GM19099 (cell line): ENCODE data around the gene CLIP3.

Experiments used
- POLR2A ChIP-seq: IDR thresholded peaks from 3 replicates; pipeline ENCODE4 v1.6.1; 2011; ENCODE audit warnings: low read depth; ENCODE audit not compliant: insufficient read length; ENCODE audit errors: extremely low read depth

CLIP3 gene, protein sequence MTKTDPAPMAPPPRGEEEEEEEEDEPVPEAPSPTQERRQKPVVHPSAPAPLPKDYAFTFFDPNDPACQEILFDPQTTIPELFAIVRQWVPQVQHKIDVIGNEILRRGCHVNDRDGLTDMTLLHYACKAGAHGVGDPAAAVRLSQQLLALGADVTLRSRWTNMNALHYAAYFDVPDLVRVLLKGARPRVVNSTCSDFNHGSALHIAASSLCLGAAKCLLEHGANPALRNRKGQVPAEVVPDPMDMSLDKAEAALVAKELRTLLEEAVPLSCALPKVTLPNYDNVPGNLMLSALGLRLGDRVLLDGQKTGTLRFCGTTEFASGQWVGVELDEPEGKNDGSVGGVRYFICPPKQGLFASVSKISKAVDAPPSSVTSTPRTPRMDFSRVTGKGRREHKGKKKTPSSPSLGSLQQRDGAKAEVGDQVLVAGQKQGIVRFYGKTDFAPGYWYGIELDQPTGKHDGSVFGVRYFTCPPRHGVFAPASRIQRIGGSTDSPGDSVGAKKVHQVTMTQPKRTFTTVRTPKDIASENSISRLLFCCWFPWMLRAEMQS

GRCh38 chr19:36032251-36033104 lies at the start of gene CLIP3:
CLIP3 (minus strand) TSS chr19:36032873; CDS start chr19:36032357, 516 bp downstream.
- no peak for TF ChIP-seq POLR2A

DNA sequence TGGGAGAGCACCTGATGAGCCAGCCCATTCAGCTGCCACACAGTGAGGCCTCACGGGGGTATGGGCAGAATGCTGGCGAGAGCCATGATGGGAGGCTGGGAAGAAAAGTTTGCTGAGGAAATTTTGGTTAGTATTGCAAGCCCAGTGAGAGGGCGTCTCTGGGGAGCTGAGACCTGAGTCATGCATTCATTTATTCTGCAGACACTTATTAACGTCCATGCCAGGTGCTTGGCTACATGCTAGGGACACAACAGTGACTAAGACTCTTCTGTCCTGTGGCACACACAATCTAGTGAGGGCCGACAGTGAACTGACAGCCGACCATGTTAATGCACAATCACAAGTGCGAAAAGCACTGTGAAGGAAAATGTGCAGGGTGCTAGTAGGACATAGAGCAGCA lies 49.2 kb upstream of the CLIP3 start:
- TF ChIP-seq POLR2A: no peak

GRCh38 chr19:36081385-36081784 lies 48.7 kb upstream of the CLIP3 start:
- TF ChIP-seq POLR2A: no peak

DNA sequence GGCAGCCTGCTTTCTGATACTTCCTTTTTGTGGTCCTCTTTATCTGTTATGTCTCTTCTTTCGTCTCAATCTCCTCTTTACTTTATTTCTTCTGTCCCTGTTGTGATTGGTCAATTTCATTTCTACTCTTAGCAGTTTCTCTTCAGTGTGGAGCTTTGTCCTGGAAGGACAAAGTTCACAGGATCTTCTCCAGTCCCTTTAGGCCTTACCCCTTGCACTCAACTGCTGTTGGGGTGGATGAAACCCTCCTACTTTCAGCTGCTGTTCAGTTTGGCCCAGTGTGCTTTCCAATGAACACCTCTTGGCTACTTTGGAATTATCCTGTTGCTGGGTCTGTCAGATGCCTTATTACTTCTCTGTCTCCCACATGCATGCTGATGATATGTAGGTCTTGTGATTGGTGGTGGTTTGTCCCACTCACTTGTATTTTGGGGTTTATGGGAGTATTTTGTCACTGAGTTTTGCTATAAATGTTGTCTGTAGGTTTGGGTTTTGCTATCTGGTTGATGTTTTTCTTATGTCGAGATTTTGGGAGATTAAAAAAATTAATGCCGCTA lies 46.8 kb upstream of the CLIP3 start:
- TF ChIP-seq POLR2A: no peak

DNA sequence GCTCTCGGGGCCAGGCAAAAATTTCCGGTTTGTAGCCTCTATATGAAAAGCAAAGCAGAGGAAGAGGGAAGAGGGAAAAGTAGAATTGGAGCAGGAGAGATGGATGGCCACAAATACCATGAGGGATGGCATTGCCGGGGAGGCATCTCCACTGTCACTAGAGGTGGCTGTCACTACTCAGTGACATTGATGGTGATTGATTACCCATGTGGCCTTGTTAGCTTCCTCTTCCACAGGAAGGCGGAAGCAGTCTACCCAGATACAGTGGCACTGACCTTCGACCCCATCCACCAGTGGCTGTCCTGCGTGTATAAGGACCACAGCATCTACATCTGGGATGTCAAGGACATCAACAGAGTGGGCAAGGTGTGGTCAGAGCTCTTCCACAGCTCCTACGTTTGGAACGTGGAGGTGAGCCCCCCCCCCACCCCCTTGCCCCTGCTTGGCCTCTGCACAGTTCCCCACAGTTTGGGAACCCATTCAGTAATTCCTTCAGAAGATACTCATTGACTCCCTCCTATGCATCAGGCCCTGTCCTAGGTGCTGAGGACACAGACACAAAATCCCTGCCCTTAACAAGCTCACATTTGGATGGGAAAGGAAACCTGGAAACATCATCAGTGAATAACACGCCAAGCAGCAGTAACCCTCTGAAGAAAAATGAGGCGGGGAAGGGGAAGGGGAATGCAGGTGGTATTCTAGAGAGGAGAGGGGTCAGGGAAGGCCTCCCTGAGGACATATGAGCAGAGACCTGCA lies 40.6 kb upstream of the CLIP3 start:
- no peak for TF ChIP-seq POLR2A

- TF ChIP-seq POLR2A: no peak
These were observed 39.4 kb upstream of the CLIP3 start for GRCh38 chr19:36072081-36072480.

DNA sequence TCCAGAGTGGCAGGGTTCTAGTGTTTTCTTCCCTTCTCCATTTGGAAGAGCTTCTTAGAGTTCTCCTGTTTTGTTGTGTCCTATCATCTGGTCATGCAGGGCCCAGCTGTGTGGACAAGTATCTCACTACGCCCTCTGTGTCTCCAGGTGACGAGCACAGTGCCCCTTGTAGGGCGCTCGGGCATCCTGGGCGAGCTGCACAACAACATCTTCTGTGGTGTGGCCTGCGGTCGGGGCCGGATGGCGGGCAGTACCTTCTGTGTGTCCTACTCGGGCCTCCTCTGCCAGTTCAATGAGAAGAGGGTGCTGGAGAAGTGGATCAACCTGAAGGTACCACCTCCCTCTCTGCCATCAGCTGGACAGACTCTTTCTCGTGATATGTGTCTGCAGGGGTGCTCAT lies 35.0 kb upstream of the CLIP3 start:
- no peak for TF ChIP-seq POLR2A

DNA sequence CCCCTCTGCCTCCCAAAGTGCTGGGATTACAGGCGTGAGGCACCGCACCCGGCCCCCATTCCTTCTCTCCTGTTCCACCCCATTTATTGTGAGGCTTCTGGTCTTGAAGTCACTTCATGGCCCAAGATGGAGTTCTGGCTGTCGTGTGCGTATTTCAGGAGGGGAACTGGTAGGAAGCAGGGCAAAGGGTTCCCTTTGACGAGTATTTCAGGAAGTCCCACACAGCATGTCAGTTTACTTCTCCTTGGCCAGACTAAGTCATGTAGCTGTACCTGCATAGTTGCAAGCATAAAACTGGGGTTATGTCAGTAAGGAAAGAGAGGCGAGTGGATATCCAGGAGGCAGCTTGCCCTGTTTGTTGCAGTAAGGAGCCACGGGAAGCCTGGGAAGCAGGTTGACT lies 32.2 kb upstream of the CLIP3 start:
- no peak for TF ChIP-seq POLR2A

DNA sequence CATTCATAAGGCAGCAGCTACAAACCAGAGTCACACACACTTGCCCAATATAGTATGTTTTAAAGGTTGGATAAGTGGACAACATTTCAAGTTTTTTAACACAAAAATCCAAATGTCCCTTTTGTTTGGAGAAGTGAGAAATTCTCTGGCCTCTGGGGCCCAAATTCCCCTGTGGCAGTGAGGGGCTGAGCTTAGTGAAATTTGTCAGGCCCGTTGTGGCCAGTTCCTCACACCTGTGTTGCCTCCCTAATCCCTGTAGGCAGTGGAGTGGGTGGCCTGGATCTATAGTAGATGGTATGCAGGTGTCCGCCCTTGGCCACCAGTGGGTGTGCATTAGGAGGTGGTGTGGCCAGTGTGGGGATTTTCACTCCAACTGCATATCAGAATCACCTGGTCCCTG lies 28.7 kb upstream of the CLIP3 start:
- no peak for TF ChIP-seq POLR2A

GRCh38 chr19:36060430-36060829 lies 27.8 kb upstream of the CLIP3 start:
- no peak for TF ChIP-seq POLR2A

DNA sequence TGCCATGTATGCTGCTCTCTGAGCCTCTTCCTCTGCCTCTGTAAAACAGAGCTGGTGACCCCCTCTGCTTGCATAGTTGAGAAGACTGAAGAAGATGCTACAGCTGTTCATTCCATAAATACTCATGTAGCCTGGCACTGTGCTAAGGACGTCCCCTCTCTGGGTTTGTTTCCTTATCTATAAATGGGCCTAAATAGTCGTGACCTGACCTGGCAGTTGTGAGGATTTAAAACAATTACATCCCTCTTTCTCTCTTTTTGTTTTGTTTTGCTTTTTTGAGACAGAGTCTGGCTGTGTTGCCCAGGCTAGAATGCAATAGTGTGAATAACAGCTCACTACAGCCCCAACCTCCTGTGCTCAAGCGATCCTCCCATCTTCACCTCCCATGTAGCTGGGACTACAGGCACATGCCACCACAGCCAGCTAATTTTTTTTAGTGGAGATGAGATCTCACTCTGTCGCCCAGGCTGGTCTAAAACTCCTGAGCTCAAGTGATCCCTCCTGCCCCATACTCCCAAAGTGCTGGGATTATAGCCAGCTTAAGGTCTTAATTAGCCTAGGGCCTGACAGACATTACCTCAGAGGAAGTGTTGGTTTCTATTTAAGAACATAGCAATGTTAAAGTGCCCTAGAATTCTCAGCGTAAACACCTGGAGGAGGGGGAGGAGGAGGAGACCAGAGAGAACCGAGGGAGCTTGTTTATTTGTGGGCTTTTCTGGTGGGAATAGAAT lies 26.7 kb upstream of the CLIP3 start:
- no peak for TF ChIP-seq POLR2A

- TF ChIP-seq POLR2A: no peak
These were observed 26.0 kb upstream of the CLIP3 start for GRCh38 chr19:36058481-36059179.
